Ectodermal cell (in vitro differentiated cells): Measurements from ENCODE around the gene HSD11B2.

Experiments
- H3K27ac ChIP-seq: 2 replicates; pipeline ENCODE4 v1.7.0; 2013; ENCODE audit warnings: mild to moderate bottlenecking, low read depth, low read length; ENCODE audit not compliant: insufficient read depth, poor library complexity, severe bottlenecking
- H3K27me3 ChIP-seq: 2 replicates; pipeline ENCODE4 v1.7.0; 2013; ENCODE audit warnings: mild to moderate bottlenecking, low read length; ENCODE audit not compliant: insufficient read depth, control insufficient read depth, poor library complexity, severe bottlenecking
- H3K36me3 ChIP-seq: one replicate; pipeline ENCODE4 v1.7.0; 2013; ENCODE audit warnings: low read length; ENCODE audit not compliant: control insufficient read depth, insufficient read depth
- H3K4me1 ChIP-seq: one replicate; pipeline ENCODE4 v1.7.0; 2013; ENCODE audit warnings: low read length; ENCODE audit not compliant: control insufficient read depth, insufficient read depth
- H3K4me3 ChIP-seq: 2 replicates; pipeline ENCODE4 v1.7.0; 2013; ENCODE audit warnings: low read depth, low read length, control low read depth; ENCODE audit not compliant: insufficient read depth
- H3K9me3 ChIP-seq: 2 replicates; pipeline ENCODE4 v1.7.0; 2013; ENCODE audit warnings: mild to moderate bottlenecking, low read length, moderate library complexity; ENCODE audit not compliant: control insufficient read depth
- WGBS, 2 experiments: methylation state at CpG; one replicate each; pipeline ENCODE4 v1.1.7; 2013; ENCODE audit warnings: missing lambda C conversion rate in 2 of 2; 5-methylcytosine and 5-hydroxymethylcytosine counted together

HSD11B2 gene

DNA sequence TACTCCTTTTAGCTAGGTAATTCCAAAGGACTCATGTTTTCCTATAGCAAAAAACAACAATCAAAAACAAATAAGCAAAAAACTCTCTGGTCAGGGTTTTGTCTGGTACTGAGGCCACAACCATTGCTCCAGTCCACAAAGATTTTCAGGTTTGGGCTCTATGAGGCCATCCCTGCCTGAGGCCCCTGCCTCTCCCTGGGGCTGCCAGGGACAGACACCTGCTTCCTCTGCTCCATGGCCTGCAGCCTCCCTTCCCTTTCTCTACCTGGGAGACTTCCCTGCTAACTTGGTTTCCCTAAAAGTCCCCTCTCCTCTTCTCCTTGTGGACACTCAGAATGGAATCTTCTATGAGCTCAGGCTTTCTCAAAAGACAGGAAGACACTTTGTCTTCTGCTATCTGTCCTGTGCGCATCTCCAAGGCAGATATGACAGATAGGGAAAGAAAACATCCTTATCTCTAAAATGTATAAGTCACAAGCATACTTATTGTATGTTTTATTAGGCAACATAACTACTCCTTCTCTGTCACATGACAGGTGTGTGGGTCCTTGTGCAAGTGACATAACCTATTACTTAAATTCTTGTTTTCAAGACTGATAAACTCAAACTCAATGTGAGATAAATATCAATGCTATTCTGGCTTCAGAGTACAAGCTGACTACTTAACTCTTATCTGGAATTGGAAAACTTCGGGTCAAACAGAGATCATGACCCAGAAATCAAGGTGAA, 13.4 kb upstream of the HSD11B2 start:
- Histone ChIP-seq H3K4me3 (no peak overlapping the region), H3K4me1 (no peaks in the 10 kb centered on the region), H3K36me3 (no peaks in the 10 kb centered on the region), H3K27ac (no peak overlapping the region), H3K9me3 (no peaks in the 10 kb centered on the region), H3K27me3 (peaks cover 20% of the 10 kb centered on the region)
- WGBS, 2 experiments = 95 to 97% methylated on average over 2 of the region's 2 CpGs

GRCh38 chr16:67419502-67419901, 11.4 kb upstream of the HSD11B2 start:
- H3K36me3 ChIP-seq = no peaks in the 10 kb centered on the region
- 93 to 99% methylated on average over 3 of the region's 3 CpGs for WGBS, 2 experiments

GRCh38 chr16:67419931-67420330, 11.0 kb upstream of the HSD11B2 start:
- 86 to 94% methylated on average over 3 of the region's 3 CpGs for WGBS, 2 experiments

More at GRCh38 chr16:67419502-67419901, 11.4 kb upstream of the HSD11B2 start:
- no peaks in the 10 kb centered on the region for H3K9me3 ChIP-seq
- H3K27ac ChIP-seq = no peak overlapping the region
- peaks cover 11% of the 10 kb centered on the region for H3K4me1 ChIP-seq
- peaks cover 15% of the 10 kb centered on the region for H3K27me3 ChIP-seq
- H3K4me3 ChIP-seq = no peak overlapping the region

DNA sequence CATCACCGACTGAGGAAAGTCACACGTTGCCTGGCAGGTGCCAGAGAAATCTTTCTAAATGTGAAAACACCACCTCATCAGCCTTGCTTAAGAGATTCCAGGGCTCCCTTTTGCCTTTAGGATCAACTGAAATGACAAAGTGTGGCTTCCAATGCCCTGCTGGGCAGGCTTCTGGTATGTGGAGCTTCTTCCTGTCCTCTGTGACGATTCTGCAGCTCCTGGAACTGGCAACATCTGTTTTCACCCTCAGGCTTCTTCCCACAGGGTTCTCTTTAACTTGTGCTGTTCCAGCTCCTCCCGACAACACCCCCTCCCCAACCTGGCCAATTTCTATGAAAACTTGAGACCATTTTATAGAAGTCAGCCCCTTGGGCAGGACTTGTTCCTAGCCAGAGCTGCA, 9.9 kb upstream of the HSD11B2 start:
- Histone ChIP-seq H3K4me1 (peaks cover 20% of the 10 kb centered on the region), H3K27me3 (peaks cover 6% of the 10 kb centered on the region), H3K4me3 (no peak overlapping the region), H3K9me3 (no peaks in the 10 kb centered on the region), H3K36me3 (no peaks in the 10 kb centered on the region), H3K27ac (no peak overlapping the region)
- 68 to 73% methylated on average over 4 of the region's 4 CpGs for WGBS, 2 experiments

More at GRCh38 chr16:67419931-67420330, 11.0 kb upstream of the HSD11B2 start:
- H3K4me1 ChIP-seq = peaks cover 15% of the 10 kb centered on the region
- H3K27ac ChIP-seq = no peak overlapping the region
- peaks cover 15% of the 10 kb centered on the region for H3K27me3 ChIP-seq
- H3K4me3 ChIP-seq = no peak overlapping the region
- H3K9me3 ChIP-seq = no peaks in the 10 kb centered on the region
- no peaks in the 10 kb centered on the region for H3K36me3 ChIP-seq

GRCh38 chr16:67423015-67423414, 7.9 kb upstream of the HSD11B2 start:
- H3K36me3 ChIP-seq = no peaks in the 10 kb centered on the region
- H3K4me3 ChIP-seq = no peak overlapping the region
- no peaks in the 10 kb centered on the region for H3K27me3 ChIP-seq
- H3K9me3 ChIP-seq = no peaks in the 10 kb centered on the region
- H3K4me1 ChIP-seq = peaks cover 20% of the 10 kb centered on the region
- H3K27ac ChIP-seq = no peak overlapping the region
- 90 to 93% methylated on average over 5 of the region's 5 CpGs for WGBS, 2 experiments

DNA sequence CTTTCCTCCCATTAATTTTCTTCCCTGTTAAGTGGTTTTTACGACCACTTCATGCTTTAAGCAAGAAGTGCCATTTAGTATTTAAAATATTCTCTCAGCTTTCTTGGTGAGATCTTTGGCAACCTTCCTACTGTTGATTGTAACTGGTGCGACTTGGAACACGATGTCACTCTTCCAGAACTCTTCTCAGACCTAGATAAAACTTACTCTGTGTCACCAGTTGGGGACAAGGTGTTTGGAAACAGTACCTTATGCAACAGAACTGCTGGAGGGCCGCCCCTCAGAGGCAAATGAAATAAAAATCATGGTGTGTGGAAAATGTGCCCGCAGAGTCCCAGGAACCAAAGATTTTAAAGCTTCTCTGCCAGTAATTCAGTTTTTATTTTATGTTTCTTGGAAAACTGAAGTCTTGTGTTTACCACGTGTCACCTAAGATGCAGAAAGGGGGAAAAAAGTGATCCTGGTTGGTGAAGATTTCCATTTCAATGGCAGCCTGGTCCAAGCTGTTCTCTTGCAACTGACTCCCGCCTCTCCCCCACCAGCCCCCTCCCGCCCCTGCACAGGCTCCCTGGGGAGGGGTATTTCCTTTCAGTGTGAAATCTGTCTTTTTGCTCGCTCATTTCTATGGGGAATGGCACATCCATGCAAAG, 7.2 kb upstream of the HSD11B2 start:
- H3K36me3 ChIP-seq = no peaks in the 10 kb centered on the region
- no peaks in the 10 kb centered on the region for H3K9me3 ChIP-seq
- H3K27me3 ChIP-seq = peaks cover 5% of the 10 kb centered on the region
- H3K4me1 ChIP-seq = peaks cover 20% of the 10 kb centered on the region
- no peak overlapping the region for H3K27ac ChIP-seq
- WGBS, 2 experiments = 15 to 21% methylated on average over 8 to 9 of the region's 9 CpGs
- no peak overlapping the region for H3K4me3 ChIP-seq

- Histone ChIP-seq H3K9me3 (no peaks in the 10 kb centered on the region), H3K4me3 (peak overlapping the region; percentile 4), H3K36me3 (no peaks in the 10 kb centered on the region), H3K27me3 (peaks cover 10% of the 10 kb centered on the region), H3K27ac (no peak overlapping the region), H3K4me1 (peaks cover 20% of the 10 kb centered on the region)
- WGBS, 2 experiments = 24 to 27% methylated on average over 5 of the region's 5 CpGs
Observed at GRCh38 chr16:67424261-67424615, 6.7 kb upstream of the HSD11B2 start.

- Histone ChIP-seq H3K36me3 (no peaks in the 10 kb centered on the region), H3K9me3 (no peaks in the 10 kb centered on the region), H3K27me3 (peaks cover 18% of the 10 kb centered on the region), H3K27ac (no peak overlapping the region), H3K4me3 (no peak overlapping the region), H3K4me1 (peaks cover 20% of the 10 kb centered on the region)
- 30 to 35% methylated on average over 5 of the region's 6 CpGs for WGBS, 2 experiments
Observed at GRCh38 chr16:67425061-67425460, 5.9 kb upstream of the HSD11B2 start.

DNA sequence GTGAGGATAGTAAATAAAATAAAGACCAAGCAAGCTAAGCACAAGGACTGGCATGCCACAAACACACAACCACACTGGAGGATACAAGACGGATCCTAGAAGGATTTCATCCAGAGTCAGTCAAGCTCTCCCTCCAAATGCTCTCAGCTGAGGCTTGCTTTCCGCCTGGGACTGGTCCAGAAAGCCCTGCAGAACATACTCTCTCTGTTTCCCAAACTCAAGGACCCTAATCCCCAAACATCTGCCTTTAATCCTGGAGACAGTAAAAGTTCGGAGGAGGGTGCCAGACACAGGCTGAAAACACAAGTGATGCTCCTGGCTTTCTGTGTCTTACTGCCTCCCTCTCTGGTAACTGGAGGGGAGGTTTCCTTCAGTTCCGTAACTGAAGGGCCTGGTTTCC, 5.3 kb upstream of the HSD11B2 start:
- Histone ChIP-seq H3K36me3 (no peaks in the 10 kb centered on the region), H3K27ac (no peak overlapping the region), H3K27me3 (peaks cover 24% of the 10 kb centered on the region), H3K4me1 (peaks cover 20% of the 10 kb centered on the region), H3K9me3 (no peaks in the 10 kb centered on the region), H3K4me3 (no peak overlapping the region)
- 81 to 82% methylated on average over 4 of the region's 4 CpGs for WGBS, 2 experiments

DNA sequence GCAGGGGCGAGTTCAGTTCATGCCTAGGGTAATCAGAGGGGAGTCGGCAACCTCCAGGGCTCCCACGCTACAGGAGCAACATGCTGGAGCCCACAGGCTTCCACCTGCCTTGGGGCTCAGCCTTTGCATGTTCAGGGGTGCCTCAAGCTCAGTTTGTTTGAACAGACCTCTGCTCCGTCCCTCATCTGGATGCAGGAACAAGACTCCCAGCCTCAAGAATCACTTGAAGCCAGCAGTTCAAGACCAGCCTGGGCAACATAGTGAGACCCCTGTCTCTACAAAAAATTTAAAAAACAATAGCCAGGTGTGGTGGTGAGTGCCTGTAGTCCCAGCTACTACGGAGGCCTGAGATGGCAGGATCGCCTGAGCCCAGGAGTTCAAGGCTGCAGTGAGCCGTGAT, 4.9 kb upstream of the HSD11B2 start:
- Histone ChIP-seq H3K9me3 (no peaks in the 10 kb centered on the region), H3K4me3 (no peak overlapping the region), H3K27ac (no peak overlapping the region), H3K36me3 (no peaks in the 10 kb centered on the region), H3K4me1 (peaks cover 20% of the 10 kb centered on the region), H3K27me3 (peaks cover 28% of the 10 kb centered on the region)
- WGBS, 2 experiments = 88 to 92% methylated on average over 6 to 7 of the region's 7 CpGs
